NK-92 treated with Interleukin-12 subunit alpha and Interleukin-12 subunit beta, amount 100 ng/mL, for 24 hours (cell line): ENCODE measurements around the gene POTEH.
"Not testable (repeated sequence)": the region's sequence is repeated elsewhere in the genome, so short reads cannot be mapped to it uniquely, and the experiment has no call there.

ENCODE experiments used
- DNase-seq: peaks from one replicate; lab custom pipeline; 2025; lab: John Stamatoyannopoulos, UW

POTEH gene

DNA sequence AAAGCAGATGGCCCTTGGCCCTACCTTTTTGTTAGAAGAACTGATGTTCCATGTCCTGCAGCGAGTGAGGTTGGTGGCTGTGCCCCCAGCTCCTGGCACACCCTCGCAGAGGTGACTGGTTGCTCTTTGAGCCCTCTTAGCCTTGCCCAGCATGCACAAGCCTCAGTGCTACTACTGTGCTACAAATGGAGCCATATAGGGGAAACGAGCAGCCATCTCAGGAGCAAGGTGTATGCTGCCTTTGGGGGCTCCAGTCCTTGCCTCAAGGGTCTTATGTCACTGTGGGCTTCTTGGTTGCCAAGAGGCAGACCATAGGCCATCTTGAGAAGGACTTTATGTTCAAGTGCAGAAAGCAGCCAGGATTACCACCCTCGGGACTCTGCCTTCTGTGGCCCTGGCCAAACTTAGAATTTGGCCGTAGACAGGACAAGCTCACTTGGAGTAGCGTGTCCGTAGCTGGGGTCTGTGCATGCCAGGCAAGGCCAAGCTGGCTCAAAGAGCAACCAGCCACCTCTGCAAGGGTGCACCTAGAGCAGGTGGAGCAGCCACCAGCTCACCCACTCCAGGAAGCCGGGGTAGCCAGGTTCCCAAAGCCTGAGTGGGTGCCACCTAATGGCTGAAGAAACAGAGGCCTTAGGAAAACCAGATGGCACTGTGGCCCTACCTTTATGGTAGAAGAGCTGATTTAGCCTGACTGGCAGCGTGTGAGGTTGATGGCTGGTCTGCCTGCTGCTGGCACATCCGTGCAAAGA is 48.5 kb downstream of the POTEH start:
- DNase-seq, result not testable (repeated sequence)

DNA sequence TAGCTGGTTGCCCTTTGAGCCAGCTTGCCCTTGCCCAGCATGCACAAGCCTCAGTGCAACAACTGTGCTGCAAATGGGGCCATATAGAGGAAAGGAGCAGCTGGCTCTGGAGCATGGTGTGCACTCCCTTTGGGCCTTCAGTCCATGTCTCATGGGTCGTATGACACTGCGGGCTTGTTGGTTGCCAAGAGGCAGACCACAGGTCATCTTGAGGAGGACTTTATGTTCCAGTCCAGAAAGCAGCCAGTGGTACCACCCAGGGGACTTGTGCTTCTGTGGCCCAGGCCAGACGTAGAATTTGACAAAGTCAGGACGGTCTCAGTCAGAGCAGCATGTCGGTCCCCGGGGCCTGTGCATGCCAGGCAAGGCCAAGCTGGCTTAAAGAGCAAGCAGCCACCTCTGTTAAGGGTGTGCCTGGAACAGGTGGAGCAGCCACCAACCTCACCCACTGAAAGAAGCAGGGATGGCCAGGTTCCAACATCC is 49.1 kb downstream of the POTEH start:
- DNase-seq, result not testable (repeated sequence)

DNA sequence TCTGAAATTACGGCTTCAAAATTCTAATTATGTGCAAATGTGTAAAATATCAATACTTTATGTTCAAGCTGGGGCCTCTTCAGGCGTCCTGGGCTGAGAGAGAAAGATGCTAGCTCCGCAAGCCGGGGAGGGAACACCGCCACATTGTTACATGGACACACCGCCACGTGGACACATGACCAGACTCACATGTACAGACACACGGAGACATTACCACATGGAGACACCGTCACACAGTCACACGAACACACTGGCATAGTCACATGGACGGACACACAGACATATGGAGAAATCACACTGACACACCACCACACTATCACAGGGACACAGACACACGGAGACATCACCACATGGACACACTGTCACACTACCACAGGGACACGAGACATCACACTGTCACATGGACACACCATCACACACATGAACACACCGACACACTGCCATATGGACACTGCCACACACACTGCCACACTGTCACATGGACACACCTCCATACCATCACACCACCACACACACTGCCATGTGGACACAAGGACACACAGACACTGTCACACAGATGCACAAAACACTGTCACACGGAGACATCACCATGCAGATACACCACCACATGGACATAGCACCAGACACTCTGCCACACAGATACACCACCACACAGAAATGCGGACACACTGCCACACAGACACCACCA is 58.0 kb downstream of the POTEH start:
- DNase-seq, result not testable (repeated sequence)

DNA sequence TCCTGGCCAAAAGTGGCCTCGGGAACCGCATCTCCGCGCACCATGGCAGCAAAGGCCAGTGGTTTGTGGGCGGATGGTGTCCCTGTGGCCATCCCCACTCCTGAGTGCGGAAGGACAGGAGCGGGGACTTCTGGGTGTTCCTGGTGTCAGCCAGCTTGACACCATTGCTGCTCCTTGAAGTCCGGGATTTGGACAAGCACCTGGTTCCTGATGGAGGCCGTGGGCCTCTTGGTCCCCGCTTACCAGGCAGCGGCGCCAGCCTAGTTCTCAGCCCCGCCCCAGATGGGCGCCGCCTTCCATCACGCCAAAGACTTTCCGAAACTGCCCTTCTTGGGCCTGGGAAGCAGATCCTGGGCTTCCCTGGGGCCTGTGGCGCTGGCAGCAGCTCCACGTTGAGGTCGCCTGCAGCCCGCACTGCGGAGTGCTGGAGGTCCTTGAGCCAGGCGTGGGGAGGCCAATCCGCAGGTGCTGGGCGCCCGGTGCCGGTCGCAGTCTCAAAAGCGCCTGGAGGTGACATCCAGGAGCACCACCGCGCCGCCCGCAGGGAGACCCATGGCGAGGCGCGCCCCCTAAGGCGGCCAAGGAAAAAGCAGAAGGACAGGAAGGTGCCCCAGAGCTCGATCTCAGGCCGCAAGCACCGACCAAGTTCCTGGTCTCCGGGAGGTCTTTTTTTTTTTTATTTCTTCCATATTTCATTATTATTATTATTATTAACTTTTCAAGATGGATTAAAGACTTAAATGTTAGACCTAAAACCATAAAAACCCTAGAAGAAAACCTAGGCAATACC is 59.5 kb downstream of the POTEH start:
- DNase-seq, result not testable (repeated sequence)

DNA sequence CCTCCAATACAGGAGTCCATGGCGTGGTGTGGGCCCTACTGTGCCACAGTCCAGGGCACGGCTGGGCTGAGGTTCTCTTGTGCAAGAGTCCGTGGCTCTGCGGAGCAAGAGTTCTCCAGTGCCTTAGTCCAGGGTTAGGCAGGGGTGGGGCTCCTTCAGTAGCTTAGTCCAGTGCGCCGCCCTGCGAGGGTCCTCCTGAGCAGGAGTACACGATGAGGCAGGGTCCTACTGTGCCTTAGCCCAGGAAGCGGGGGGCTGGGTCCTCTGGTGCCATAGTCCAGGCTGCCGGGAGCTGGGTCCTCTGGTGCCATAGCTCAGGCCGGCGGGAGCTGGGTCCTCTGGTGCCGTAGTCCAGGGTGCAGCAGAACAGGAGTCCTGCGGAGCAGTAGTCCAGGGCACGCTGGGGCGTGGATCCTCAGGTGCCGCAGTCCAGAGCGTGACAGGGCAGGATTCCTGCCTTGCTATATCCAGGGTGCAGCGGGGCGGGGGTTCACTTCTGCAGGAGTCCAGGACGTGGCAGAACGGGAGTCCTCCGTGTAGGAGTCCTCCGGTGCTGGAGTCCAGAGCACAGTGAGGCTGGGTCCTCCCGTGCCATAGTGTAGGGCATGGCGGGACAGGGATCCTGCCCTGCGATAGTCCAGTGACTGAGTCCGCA is 69.7 kb downstream of the POTEH start:
- not testable (repeated sequence) for DNase-seq

DNA sequence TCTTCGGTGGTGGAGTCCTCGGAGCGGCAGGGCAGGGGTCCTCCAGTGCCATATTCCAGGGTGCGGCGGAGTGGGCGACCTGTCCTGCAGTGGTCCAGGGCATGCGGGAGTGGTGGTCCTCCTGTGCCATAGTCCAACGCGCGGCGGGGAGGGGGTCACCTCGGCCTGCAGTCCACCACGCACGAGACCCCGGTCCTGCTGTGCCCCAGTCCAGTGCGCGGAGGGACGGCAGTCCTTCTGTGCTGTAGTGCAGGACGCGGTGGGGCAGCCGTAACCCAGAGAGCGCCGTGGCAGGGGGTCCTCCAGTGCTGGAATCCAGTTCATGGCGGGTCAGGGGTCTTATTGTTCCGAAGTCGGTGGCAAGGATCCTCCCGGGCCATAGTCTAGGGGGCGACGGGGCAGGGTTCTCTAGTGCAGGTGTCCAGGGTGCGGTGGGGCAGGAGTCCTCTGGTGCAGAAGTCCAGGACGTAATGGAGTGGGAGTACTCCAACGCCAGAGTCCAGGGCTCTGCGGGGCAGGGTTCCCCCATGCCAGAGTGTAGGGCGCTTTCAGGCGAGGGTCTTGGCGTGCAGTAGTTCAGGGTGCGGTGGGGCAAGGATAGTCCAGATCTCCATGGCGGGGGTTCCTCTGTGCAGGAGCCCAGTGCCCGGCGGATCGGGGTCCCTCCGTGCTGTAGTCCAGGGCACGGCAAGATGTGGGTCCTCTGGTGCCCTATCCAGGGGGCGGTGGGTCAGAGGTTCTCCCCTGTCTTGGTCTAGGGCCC is 70.7 kb downstream of the POTEH start:
- not testable (repeated sequence) for DNase-seq

DNA sequence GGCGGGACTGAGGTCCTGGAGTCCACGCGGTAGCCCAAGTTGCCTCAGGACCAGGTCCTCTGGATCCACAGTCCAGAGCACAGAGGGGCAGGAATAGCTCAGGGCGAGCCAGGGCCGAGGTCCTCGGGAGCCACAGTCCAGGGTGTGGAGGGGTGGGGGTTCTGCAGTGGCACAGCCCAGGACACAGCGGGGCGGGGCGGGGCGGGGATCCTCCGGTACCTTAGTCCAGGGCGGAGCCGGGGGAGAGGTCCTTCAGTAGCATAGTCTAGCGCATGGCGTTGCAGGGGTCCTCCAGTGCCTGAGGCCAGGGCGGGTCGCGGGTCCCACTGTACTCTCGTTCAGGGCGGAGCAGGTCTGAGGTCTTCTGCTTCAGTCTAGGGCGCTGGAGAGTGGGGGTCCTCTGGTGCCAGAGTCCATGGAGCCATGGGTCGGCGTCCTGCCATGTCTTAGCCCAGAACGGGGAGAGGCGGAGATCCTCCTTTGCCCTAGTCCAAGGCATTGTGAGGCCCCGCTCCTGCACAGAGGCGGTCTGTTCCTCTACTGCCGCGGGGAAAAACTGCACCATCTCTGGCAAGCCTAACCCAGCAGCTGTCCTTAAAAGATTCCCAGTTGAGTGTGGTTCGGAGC is 71.4 kb downstream of the POTEH start:
- not testable (repeated sequence) for DNase-seq

DNA sequence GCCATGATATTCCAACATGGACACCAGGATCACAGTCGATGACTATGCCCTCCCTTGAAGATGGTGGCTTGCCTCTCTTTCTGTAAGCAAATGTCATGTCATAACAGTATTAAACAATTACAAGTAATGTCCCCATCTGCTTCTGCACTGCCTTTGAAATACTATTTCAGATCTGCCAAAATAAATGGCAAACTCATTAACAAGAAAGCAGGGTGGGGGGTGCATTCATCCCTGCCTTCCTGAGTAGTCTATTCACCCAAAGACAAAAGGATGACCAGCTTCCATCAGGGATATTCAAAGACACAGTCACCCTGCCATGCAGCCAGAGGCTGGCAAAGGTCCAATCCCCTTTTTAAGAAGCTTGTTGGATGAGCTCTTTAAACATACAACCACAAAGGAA is 73.7 kb downstream of the POTEH start:
- DNase-seq, result not testable (repeated sequence)
